ENCODE results near the gene PRKAR2B. TPM values are rescaled to one million over a fixed set of nuclear protein-coding genes. Genes with fewer than 3 reads are reported as not detected.

Gene PRKAR2B
- total RNA-seq, 2 experiments from 2014 or later, result 69.0 to 210 TPM

GRCh38 chr7:107059468-107059867 lies 15.0 kb downstream of the PRKAR2B start:
- H4K20me1 ChIP-seq (ENCODE audit: insufficient read depth, low read length), result peaks cover 4% of the 10 kb centered on the region; the same call in 1 of the 2 replicates
- H3K4me3 ChIP-seq (ENCODE audit: low read depth, low read length, poor library complexity, severe bottlenecking), result no peak overlapping the region
- peaks cover 33% of the 10 kb centered on the region for H3K36me3 ChIP-seq (ENCODE audit: insufficient read depth, low read length)
- no peak for DNase-seq (ENCODE audit: low spot score)
- TF ChIP-seq CTCF (conservative IDR thresholded peaks at IDR 0.05; ENCODE audit: low read length) (no peak), EZH2phosphoT487 (IDR thresholded peaks at IDR 0.05; ENCODE audit: borderline replicate concordance, low read depth, low read length) (no peak)
- peaks cover 40% of the 10 kb centered on the region for H3K4me1 ChIP-seq (ENCODE audit: insufficient read depth, low read length, poor library complexity, severe bottlenecking)
- intact Hi-C loops (cut with micrococcal nuclease; ENCODE audit: unreplicated experiment), result no loop called here
- no peak overlapping the region for H3K4me2 ChIP-seq (ENCODE audit: low read length)
- peaks cover 17% of the 10 kb centered on the region; the same call in 1 of the 2 replicates for H3K9me3 ChIP-seq (ENCODE audit: low read length)
- H3K9me2 ChIP-seq (ENCODE audit: insufficient read depth, low read length), result no peaks in the 10 kb centered on the region
- H2AFZ ChIP-seq (ENCODE audit: low read length), result no peak overlapping the region
- BruUV-seq (replicated peaks), result no TSS peak
- ChIA-PET POLR2A (no interaction called here), CTCF (ENCODE audit: unreplicated experiment) (no interaction called here)
- peaks cover 84% of the 10 kb centered on the region for H3K79me2 ChIP-seq (ENCODE audit: insufficient read depth, low read depth, low read length)
- H3K27ac ChIP-seq (ENCODE audit: low read depth, low read length, poor library complexity, severe bottlenecking), result no peak overlapping the region

GRCh38 chr7:107063245-107064120 lies 19.0 kb downstream of the PRKAR2B start:
- TF ChIP-seq EZH2phosphoT487 (IDR thresholded peaks at IDR 0.05; ENCODE audit: borderline replicate concordance, low read depth, low read length) (no peak), CTCF (conservative IDR thresholded peaks at IDR 0.05; ENCODE audit: low read length) (no peak)
- peaks cover 31% of the 10 kb centered on the region for H3K36me3 ChIP-seq (ENCODE audit: insufficient read depth, low read length)

More at GRCh38 chr7:107063245-107064120, 19.0 kb downstream of the PRKAR2B start:
- POLR2A ChIA-PET, result interaction anchor here (0.6 to 2.4 kb wide), 9 partner anchors 10 to 63 kb away, joined by 3 to 11 read pairs (median 4); no protein-coding TSS in a partner anchor
- peaks cover 99% of the 10 kb centered on the region for H3K79me2 ChIP-seq (ENCODE audit: insufficient read depth, low read depth, low read length)
- no peaks in the 10 kb centered on the region for H3K9me2 ChIP-seq (ENCODE audit: insufficient read depth, low read length)
- CTCF ChIA-PET (ENCODE audit: unreplicated experiment), result interaction anchor here (1.7 kb wide), 1 partner anchor 10 kb away, joined by 7 read pairs; no protein-coding TSS in a partner anchor
- DNase-seq (ENCODE audit: low spot score), result no peak
- H4K20me1 ChIP-seq (ENCODE audit: insufficient read depth, low read length), result no peaks in the 10 kb centered on the region
- H3K4me2 ChIP-seq (ENCODE audit: low read length), result peak overlapping the region; percentile 86
- peaks cover 58% of the 10 kb centered on the region for H3K4me1 ChIP-seq (ENCODE audit: insufficient read depth, low read length, poor library complexity, severe bottlenecking)
- peak overlapping the region; percentile 50 for H3K4me3 ChIP-seq (ENCODE audit: low read depth, low read length, poor library complexity, severe bottlenecking)
- BruUV-seq (replicated peaks), result no TSS peak
- H3K27ac ChIP-seq (ENCODE audit: low read depth, low read length, poor library complexity, severe bottlenecking), result peak overlapping the region; percentile 67
- H2AFZ ChIP-seq (ENCODE audit: low read length), result peak overlapping the region; percentile 5; the same call in 1 of the 2 replicates
- peaks cover 16% of the 10 kb centered on the region; the same call in 1 of the 2 replicates for H3K9me3 ChIP-seq (ENCODE audit: low read length)
- intact Hi-C loops (cut with micrococcal nuclease; ENCODE audit: unreplicated experiment), result loop anchor here (1.0 kb wide), 1 partner anchor 27 kb away; no protein-coding TSS in a partner anchor
